Hematopoietic multipotent progenitor cell treated with erythropoietin and hydrocortisone succinate and interleukin-3 and kit ligand, for 6 days (in vitro differentiated cells): Measurements from ENCODE around the gene GMPPB.

Experiments
- DNase-seq: peaks from one replicate; pipeline ENCODE4 v3.0.0-alpha.2; 2015

Gene GMPPB

GRCh38 chr3:49727924-49728361, 4.2 kb upstream of the GMPPB start:
- DNase-seq: no peak

- no peak for DNase-seq
These were observed 3.6 kb upstream of the GMPPB start for GRCh38 chr3:49727154-49727923.

GRCh38 chr3:49725906-49726681, 2.3 kb upstream of the GMPPB start:
- no peak for DNase-seq

- DNase-seq: peak; percentile 27
These were observed 835 bp upstream of the GMPPB start for GRCh38 chr3:49724586-49724985.

GRCh38 chr3:49723296-49723627, 489 bp downstream of the GMPPB start:
- DNase-seq: peak; percentile 76

- DNase-seq: no peak
These were observed 855 bp downstream of the GMPPB start for GRCh38 chr3:49722896-49723295.

GRCh38 chr3:49721896-49722781, 1.6 kb downstream of the GMPPB start:
- DNase-seq: no peak

GRCh38 chr3:49721596-49721895, 2.2 kb downstream of the GMPPB start:
- DNase-seq: no peak

GRCh38 chr3:49720855-49721595, 2.7 kb downstream of the GMPPB start:
- DNase-seq: no peak

- peak; percentile 98 for DNase-seq
These were observed 4.4 kb downstream of the GMPPB start, which contains the start of gene AMIGO3 for GRCh38 chr3:49719214-49719884. AMIGO3 (minus strand) TSS chr3:49719684; CDS start chr3:49719465, 219 bp downstream.

GRCh38 chr3:49718858-49719213, 4.9 kb downstream of the GMPPB start:
- DNase-seq: peak; percentile 52

GRCh38 chr3:49717959-49718857, 5.5 kb downstream of the GMPPB start:
- DNase-seq: no peak

- DNase-seq: no peak
These were observed 6.4 kb downstream of the GMPPB start for GRCh38 chr3:49717211-49717958.

GRCh38 chr3:49716691-49717210, 7.0 kb downstream of the GMPPB start:
- DNase-seq: no peak

- no peak for DNase-seq
These were observed 7.6 kb downstream of the GMPPB start for GRCh38 chr3:49716169-49716568.

- no peak for DNase-seq
These were observed 8.1 kb downstream of the GMPPB start for GRCh38 chr3:49715611-49716121.

GRCh38 chr3:49714728-49715550, 8.8 kb downstream of the GMPPB start:
- no peak for DNase-seq

- DNase-seq: no peak
These were observed 10.2 kb downstream of the GMPPB start for GRCh38 chr3:49713336-49714105.
